PC-9 (cell line): ENCODE data around the gene PNPO. TPM values are rescaled to one million over a fixed set of nuclear protein-coding genes. Genes with fewer than 3 reads are reported as not detected.
"Not testable (repeated sequence)": the region's sequence is repeated elsewhere in the genome, so short reads cannot be mapped to it uniquely, and the experiment has no call there.

Experiments used
- BruUV-seq: library from RNA; stranded (reverse); fragments of 400-500 nt; replicated peaks from 2 replicates; lab custom pipeline; 2021; lab: Mats Ljungman, UMichigan
- CTCF ChIA-PET: fragments of 300-600 bp; sonication (Branson Sonifier 250); formaldehyde crosslinking; loops from one replicate; lab custom pipeline; 2022; ENCODE audit warnings: antibody characterized with exemption; lab: Charles Lee
- POLR2A ChIA-PET: fragments of 300-600 bp; sonication (Branson Sonifier 250); formaldehyde crosslinking; loops from one replicate; lab custom pipeline; 2022; ENCODE audit warnings: antibody characterized with exemption; ENCODE audit not compliant: unreplicated experiment; lab: Charles Lee
- DNase-seq, 2 experiments: peaks; one replicate each; pipeline versions ENCODE4 v3.0.0 to v3.0.0-alpha.2; 2015 to 2022; ENCODE audit warnings: mixed read lengths in 1 of 2
- H2AFZ ChIP-seq: fragments of 200-600 bp; sonication (generic); 2 replicates; pipeline ENCODE4 v1.8.1; 2017; ENCODE audit warnings: antibody characterized with exemption
- H3F3A ChIP-seq: fragments of 200-600 bp; sonication (generic); 2 replicates; pipeline ENCODE4 v1.8.1; 2017; ENCODE audit warnings: antibody characterized with exemption, mild to moderate bottlenecking, low read depth; ENCODE audit not compliant: insufficient read depth
- H3K27ac ChIP-seq: fragments of 200-600 bp; sonication (generic); 2 replicates; pipeline ENCODE4 v1.6.1; 2016; ENCODE audit warnings: mixed run types
- H3K27me3 ChIP-seq: fragments of 200-600 bp; sonication (generic); 2 replicates; pipeline ENCODE4 v1.6.1; 2016; ENCODE audit warnings: low read depth, mixed run types; ENCODE audit not compliant: insufficient read depth
- H3K36me3 ChIP-seq: fragments of 200-600 bp; sonication (generic); 2 replicates; pipeline ENCODE4 v1.6.1; 2016; ENCODE audit warnings: low read depth, mixed run types
- H3K4me1 ChIP-seq: fragments of 200-600 bp; sonication (generic); replicated peaks from 2 replicates; pipeline ENCODE4 v1.6.1; 2016; ENCODE audit warnings: mixed run types; ENCODE audit not compliant: insufficient read depth
- H3K4me2 ChIP-seq: fragments of 200-600 bp; sonication (generic); 2 replicates; pipeline ENCODE4 v1.6.1; 2017; ENCODE audit warnings: mixed run types
- H3K4me3 ChIP-seq: fragments of 200-600 bp; sonication (generic); 2 replicates; pipeline ENCODE4 v1.6.1; 2016; ENCODE audit warnings: mixed run types
- H3K79me2 ChIP-seq: fragments of 200-600 bp; sonication (generic); 2 replicates; pipeline ENCODE4 v1.6.1; 2017; ENCODE audit warnings: low read depth, mixed run types
- H3K9me2 ChIP-seq: fragments of 200-600 bp; sonication (generic); 2 replicates; pipeline ENCODE4 v1.8.1; 2017; ENCODE audit warnings: mild to moderate bottlenecking; ENCODE audit not compliant: insufficient read depth
- H3K9me3 ChIP-seq: fragments of 200-600 bp; sonication (generic); 2 replicates; pipeline ENCODE4 v1.8.1; 2016; ENCODE audit warnings: low read depth; ENCODE audit not compliant: insufficient read depth
- H4K20me1 ChIP-seq: fragments of 200-600 bp; sonication (generic); 2 replicates; pipeline ENCODE4 v1.8.1; 2017; ENCODE audit not compliant: insufficient read depth
- CTCF ChIP-seq: fragments of 200-600 bp; sonication (generic); conservative IDR thresholded peaks from 2 replicates; pipeline ENCODE4 v1.6.1; 2017; ENCODE audit warnings: mixed run types, antibody characterized with exemption, mild to moderate bottlenecking, moderate library complexity
- EZH2 ChIP-seq: fragments of 200-600 bp; sonication (generic); IDR thresholded peaks from 2 replicates; pipeline ENCODE4 v1.8.0; 2017; ENCODE audit warnings: antibody characterized with exemption, low read depth
- intact Hi-C: fragments of 100-400 bp; cut with micrococcal nuclease; formaldehyde crosslinking; loops from one replicate; pipeline ENCODE4 v1.10.0; 2022; ENCODE audit not compliant: unreplicated experiment
- total RNA-seq: library from RNA; stranded (reverse); gene quantifications from 2 replicates; pipeline ENCODE4 v1.2.3, GENCODE V29; 2021

The PNPO gene
- total RNA-seq, 1 experiment from 2014 or later: 40.2 TPM

GRCh38 chr17:47987240-47987835 lies 46.0 kb downstream of the PNPO start:
- Histone ChIP-seq H2AFZ (no peak overlapping the region), H3K4me1 (no peaks in the 10 kb centered on the region), H3K9me2 (no peaks in the 10 kb centered on the region), H3K27ac (no peak overlapping the region), H4K20me1 (no peaks in the 10 kb centered on the region), H3K4me2 (no peak overlapping the region), H3F3A (peaks cover 10% of the 10 kb centered on the region; the same call in 1 of the 2 replicates), H3K36me3 (0 out of 2 replicates have a peak, but pooled peaks cover 7% of the 10 kb centered on the region), H3K4me3 (no peak overlapping the region), H3K79me2 (no peaks in the 10 kb centered on the region), H3K9me3 (no peaks in the 10 kb centered on the region), H3K27me3 (no peaks in the 10 kb centered on the region)
- ChIA-PET CTCF (no interaction called here), POLR2A (no interaction called here)
- TF ChIP-seq EZH2 (no peak), CTCF (no peak)
- BruUV-seq: no TSS peak
- DNase-seq: no peak
- intact Hi-C loops: no loop called here

- H3K4me2 ChIP-seq, H2AFZ ChIP-seq, H3K27ac ChIP-seq, H3F3A ChIP-seq, intact Hi-C loops, H3K9me3 ChIP-seq, CTCF ChIA-PET, H3K4me3 ChIP-seq, POLR2A ChIA-PET, H4K20me1 ChIP-seq, H3K79me2 ChIP-seq, DNase-seq, H3K4me1 ChIP-seq, H3K36me3 ChIP-seq, H3K9me2 ChIP-seq, H3K27me3 ChIP-seq, BruUV-seq: not testable (repeated sequence)
Measured at GRCh38 chr17:47988445-47988844, 47.1 kb downstream of the PNPO start.

GRCh38 chr17:47989159-47989558 lies 47.8 kb downstream of the PNPO start:
- CTCF ChIA-PET: interaction anchor here (0.5 kb wide), 1 partner anchor 188 kb away, joined by 4 read pairs; no protein-coding TSS in a partner anchor
- H3K9me2 ChIP-seq: no peaks in the 10 kb centered on the region

More at GRCh38 chr17:47989159-47989558, 47.8 kb downstream of the PNPO start:
- no peaks in the 10 kb centered on the region for H3K36me3 ChIP-seq
- POLR2A ChIA-PET: no interaction called here
- no peaks in the 10 kb centered on the region for H4K20me1 ChIP-seq
- H3K4me2 ChIP-seq: no peak overlapping the region
- BruUV-seq: no TSS peak
- DNase-seq: no peak
- no peaks in the 10 kb centered on the region for H3K4me1 ChIP-seq
- H3K27ac ChIP-seq: no peak overlapping the region
- intact Hi-C loops: no loop called here
- no peak overlapping the region for H3K4me3 ChIP-seq
- H3K79me2 ChIP-seq: no peaks in the 10 kb centered on the region
- no peaks in the 10 kb centered on the region for H3K27me3 ChIP-seq
- no peak for TF ChIP-seq CTCF
- TF ChIP-seq EZH2: no peak
- no peaks in the 10 kb centered on the region for H3K9me3 ChIP-seq
- peaks cover 10% of the 10 kb centered on the region; the same call in 1 of the 2 replicates for H3F3A ChIP-seq
- no peak overlapping the region for H2AFZ ChIP-seq
